ENCODE results near the gene NAV2.
A peak's percentile ranks its signal among the peaks of the same experiment; 100 is the strongest.

Gene NAV2

GRCh38 chr11:19777039-19777376, 64.4 kb downstream of the NAV2 start:
- TF ChIP-seq POLR2A (IDR thresholded peaks at IDR 0.05; ENCODE audit: low read depth, low read length): no peak
- no peak for DNase-seq (ENCODE audit: insufficient read length, low spot score)
- no peak for FAIRE-seq

GRCh38 chr11:19777377-19778102, 64.9 kb downstream of the NAV2 start:
- no peak for TF ChIP-seq POLR2A (IDR thresholded peaks at IDR 0.05; ENCODE audit: low read depth, low read length)
- peak; percentile 42 for DNase-seq (ENCODE audit: insufficient read length, low spot score)
- FAIRE-seq: no peak

GRCh38 chr11:19779740-19780139, 67.1 kb downstream of the NAV2 start:
- DNase-seq (ENCODE audit: insufficient read length, low spot score): no peak
- no peak for FAIRE-seq
- no peak for TF ChIP-seq POLR2A (IDR thresholded peaks at IDR 0.05; ENCODE audit: low read depth, low read length)

- TF ChIP-seq POLR2A (IDR thresholded peaks at IDR 0.05; ENCODE audit: low read depth, low read length): no peak
- DNase-seq (ENCODE audit: insufficient read length, low spot score): no peak
- FAIRE-seq: no peak
Observed at GRCh38 chr11:19781351-19781750, 68.7 kb downstream of the NAV2 start.

GRCh38 chr11:19785265-19785664, 72.6 kb downstream of the NAV2 start:
- FAIRE-seq: no peak
- no peak for TF ChIP-seq POLR2A (IDR thresholded peaks at IDR 0.05; ENCODE audit: low read depth, low read length)
- no peak for DNase-seq (ENCODE audit: insufficient read length, low spot score)

GRCh38 chr11:19786644-19787043, 74.0 kb downstream of the NAV2 start:
- TF ChIP-seq POLR2A (IDR thresholded peaks at IDR 0.05; ENCODE audit: low read depth, low read length): no peak
- no peak for FAIRE-seq
- no peak for DNase-seq (ENCODE audit: insufficient read length, low spot score)

- no peak for FAIRE-seq
- no peak for TF ChIP-seq POLR2A (IDR thresholded peaks at IDR 0.05; ENCODE audit: low read depth, low read length)
- no peak for DNase-seq (ENCODE audit: insufficient read length, low spot score)
Observed at GRCh38 chr11:19788435-19788834, 75.8 kb downstream of the NAV2 start.

- TF ChIP-seq POLR2A (IDR thresholded peaks at IDR 0.05; ENCODE audit: low read depth, low read length): no peak
- DNase-seq (ENCODE audit: insufficient read length, low spot score) (no peak), FAIRE-seq (no peak)
Observed at GRCh38 chr11:19789245-19789644, 76.6 kb downstream of the NAV2 start.

- FAIRE-seq: no peak
Observed at GRCh38 chr11:19789835-19790710, 77.4 kb downstream of the NAV2 start.

GRCh38 chr11:19790831-19791552, 78.4 kb downstream of the NAV2 start:
- no peak for TF ChIP-seq POLR2A (IDR thresholded peaks at IDR 0.05; ENCODE audit: low read depth, low read length)
- no peak for FAIRE-seq
- no peak for DNase-seq (ENCODE audit: insufficient read length, low spot score)

More at GRCh38 chr11:19789835-19790710, 77.4 kb downstream of the NAV2 start:
- TF ChIP-seq POLR2A (IDR thresholded peaks at IDR 0.05; ENCODE audit: low read depth, low read length): no peak
- DNase-seq (ENCODE audit: insufficient read length, low spot score): no peak

- FAIRE-seq (no peak), DNase-seq (ENCODE audit: insufficient read length, low spot score) (no peak)
- no peak for TF ChIP-seq POLR2A (IDR thresholded peaks at IDR 0.05; ENCODE audit: low read depth, low read length)
Observed at GRCh38 chr11:19792510-19792909, 79.9 kb downstream of the NAV2 start.

- FAIRE-seq (no peak), DNase-seq (ENCODE audit: insufficient read length, low spot score) (no peak)
- no peak for TF ChIP-seq POLR2A (IDR thresholded peaks at IDR 0.05; ENCODE audit: low read depth, low read length)
Observed at GRCh38 chr11:19793326-19793725, 80.7 kb downstream of the NAV2 start.

GRCh38 chr11:19794161-19794560, 81.5 kb downstream of the NAV2 start:
- TF ChIP-seq POLR2A (IDR thresholded peaks at IDR 0.05; ENCODE audit: low read depth, low read length): no peak
- DNase-seq (ENCODE audit: insufficient read length, low spot score): no peak
- FAIRE-seq: no peak

GRCh38 chr11:19795082-19795481, 82.4 kb downstream of the NAV2 start:
- no peak for DNase-seq (ENCODE audit: insufficient read length, low spot score)
- no peak for FAIRE-seq
- TF ChIP-seq POLR2A (IDR thresholded peaks at IDR 0.05; ENCODE audit: low read depth, low read length): no peak

Measured in H54 (cell line).